ENCODE data around the gene RNASE4. TPM values are rescaled to one million over a fixed set of nuclear protein-coding genes. Genes with fewer than 3 reads are reported as not detected.

RNASE4 gene
- total RNA-seq, 1 donor from 2014 or later: 5.7 TPM

DNA sequence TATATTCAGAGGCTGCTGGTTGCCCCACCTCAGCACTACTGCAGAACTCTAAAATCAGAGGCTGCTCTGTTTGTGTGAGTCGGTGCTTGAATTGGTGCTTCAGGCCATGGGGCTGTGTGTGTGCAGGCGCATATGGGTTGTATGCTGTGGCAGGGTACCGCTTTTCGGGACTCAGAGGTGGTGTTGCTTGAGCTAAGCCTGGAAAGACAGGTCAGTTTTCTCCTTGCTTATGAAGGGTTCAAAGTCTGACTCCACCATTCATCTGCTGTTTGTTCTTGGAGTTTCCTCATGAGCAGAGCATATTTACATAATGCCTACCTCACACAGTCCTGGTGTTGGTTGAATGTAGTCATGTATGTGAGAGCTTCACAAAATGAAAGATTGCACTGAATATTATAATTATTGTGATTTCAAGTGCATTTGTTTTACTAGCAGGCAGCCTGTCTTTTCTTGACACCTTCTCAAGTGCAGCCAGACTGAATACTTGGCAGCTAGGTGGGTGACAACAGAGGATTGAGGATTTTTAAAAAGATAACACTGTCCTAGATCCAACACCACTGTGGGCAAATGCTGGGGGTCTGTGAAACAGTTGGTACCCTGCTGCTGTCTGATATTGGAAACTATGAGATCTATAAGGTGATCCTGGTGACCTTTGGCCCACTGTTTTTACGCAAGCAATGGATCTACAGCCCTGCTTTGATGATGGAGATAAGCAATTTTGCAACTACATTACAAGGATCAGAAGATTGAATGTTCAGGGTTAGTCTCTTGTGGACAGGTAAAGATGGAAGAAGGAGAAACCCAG is 3.2 kb downstream of the RNASE4 start:
- H3K27me3 Mint-ChIP-seq: no peaks in the 10 kb centered on the region
- H3K4me3 Mint-ChIP-seq (ENCODE audit: low read depth): peak overlapping the region; percentile 58
- peaks cover 35% of the 10 kb centered on the region for H3K4me1 Mint-ChIP-seq (ENCODE audit: low read depth)
- no peaks in the 10 kb centered on the region for H3K9me3 Mint-ChIP-seq (ENCODE audit: low read depth)
- H3K27ac Mint-ChIP-seq: peak overlapping the region; percentile 81
- TF ChIP-seq, protein P1, sequence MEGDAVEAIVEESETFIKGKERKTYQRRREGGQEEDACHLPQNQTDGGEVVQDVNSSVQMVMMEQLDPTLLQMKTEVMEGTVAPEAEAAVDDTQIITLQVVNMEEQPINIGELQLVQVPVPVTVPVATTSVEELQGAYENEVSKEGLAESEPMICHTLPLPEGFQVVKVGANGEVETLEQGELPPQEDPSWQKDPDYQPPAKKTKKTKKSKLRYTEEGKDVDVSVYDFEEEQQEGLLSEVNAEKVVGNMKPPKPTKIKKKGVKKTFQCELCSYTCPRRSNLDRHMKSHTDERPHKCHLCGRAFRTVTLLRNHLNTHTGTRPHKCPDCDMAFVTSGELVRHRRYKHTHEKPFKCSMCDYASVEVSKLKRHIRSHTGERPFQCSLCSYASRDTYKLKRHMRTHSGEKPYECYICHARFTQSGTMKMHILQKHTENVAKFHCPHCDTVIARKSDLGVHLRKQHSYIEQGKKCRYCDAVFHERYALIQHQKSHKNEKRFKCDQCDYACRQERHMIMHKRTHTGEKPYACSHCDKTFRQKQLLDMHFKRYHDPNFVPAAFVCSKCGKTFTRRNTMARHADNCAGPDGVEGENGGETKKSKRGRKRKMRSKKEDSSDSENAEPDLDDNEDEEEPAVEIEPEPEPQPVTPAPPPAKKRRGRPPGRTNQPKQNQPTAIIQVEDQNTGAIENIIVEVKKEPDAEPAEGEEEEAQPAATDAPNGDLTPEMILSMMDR (IDR thresholded peaks at IDR 0.05; ENCODE audit: unreplicated experiment): no peak
- H3K36me3 Mint-ChIP-seq (ENCODE audit: insufficient read depth): no peaks in the 10 kb centered on the region
- DNase-seq (ENCODE audit: low spot score, unreplicated experiment): no peak

DNA sequence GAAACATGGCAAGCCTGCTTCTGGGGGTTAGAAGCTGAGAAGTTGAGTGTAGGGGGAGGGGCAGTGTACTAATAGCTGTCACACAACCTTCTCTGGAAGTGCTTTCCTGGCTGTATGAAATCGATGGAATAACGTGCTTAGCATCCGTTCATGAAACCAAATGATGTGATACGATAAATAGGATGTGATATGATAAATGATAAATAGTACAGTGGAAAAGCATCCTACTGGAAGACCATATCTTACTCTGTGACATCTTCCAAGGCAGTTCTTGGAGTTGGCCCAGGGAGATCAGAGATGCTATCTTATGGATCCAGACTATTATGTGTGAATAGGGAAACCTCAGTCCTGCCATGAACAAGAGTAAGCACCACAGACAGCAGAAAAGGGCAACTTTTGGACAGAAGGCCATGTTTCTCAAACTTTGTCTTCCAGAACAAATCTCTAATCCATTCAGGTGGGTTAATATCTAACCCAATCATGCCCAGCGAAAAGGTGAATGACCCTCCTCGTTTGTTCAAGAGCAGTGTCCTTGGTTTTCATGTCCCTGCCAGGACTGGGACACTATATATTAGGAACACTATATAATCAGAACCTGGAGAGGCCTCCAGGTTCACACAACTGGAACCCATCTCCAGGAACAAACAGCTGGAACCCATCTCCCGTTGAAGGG is 3.9 kb downstream of the RNASE4 start, which contains the start of gene ANG:
ANG (plus strand) TSS at position 598 of the 673 bp plus-strand sequence. CDS start 4,801 bp downstream, outside the sequence.
- Mint-ChIP-seq H3K9me3 (ENCODE audit: low read depth) (no peaks in the 10 kb centered on the region), H3K4me3 (ENCODE audit: low read depth) (no peak within 1 kb of the TSS), H3K27ac (peak within 1 kb of the TSS; percentile 81), H3K27me3 (no peaks in the 10 kb centered on the region), H3K36me3 (ENCODE audit: insufficient read depth) (no peaks in the 10 kb centered on the region), H3K4me1 (ENCODE audit: low read depth) (peaks cover 35% of the 10 kb centered on the region)
- TF ChIP-seq, protein P1 (IDR thresholded peaks at IDR 0.05; ENCODE audit: unreplicated experiment): no peak
- DNase-seq (ENCODE audit: low spot score, unreplicated experiment): no peak

DNA sequence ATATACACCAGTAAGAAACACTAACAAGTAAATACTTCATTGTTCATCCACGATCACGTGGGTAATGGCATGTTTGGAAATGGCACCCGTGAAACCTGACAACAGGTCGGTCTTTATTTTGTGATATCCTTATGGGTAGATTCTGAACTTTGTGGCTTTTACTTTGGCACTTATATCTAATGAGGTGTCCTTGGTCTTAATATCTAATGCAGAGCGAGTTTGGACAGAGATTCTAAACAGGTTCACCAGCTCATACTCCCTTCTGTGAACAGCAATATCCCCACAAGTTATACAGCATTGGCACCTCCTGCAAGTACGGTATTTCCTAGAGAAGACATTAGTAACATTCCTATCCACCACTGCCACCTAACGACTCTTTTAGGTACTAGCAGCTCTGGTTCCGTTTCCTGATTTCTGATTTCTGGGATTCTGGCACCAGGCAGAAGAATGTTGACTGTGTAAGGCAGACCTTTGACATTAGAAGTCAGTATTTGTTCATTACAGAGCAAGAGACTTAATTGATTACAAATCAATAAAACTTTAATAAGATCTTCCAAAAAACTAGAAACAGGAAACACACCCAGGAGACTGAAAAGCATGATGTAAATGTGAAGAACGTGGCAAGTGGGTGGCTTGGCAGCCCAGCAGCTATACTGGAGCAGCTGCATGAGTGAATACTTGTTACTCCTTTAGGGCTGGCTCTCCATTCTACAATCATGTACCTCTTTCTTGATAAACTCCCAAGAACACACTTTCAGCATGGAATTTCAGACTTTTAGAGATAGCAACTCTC is 6.7 kb downstream of the RNASE4 start:
- H3K9me3 Mint-ChIP-seq (ENCODE audit: low read depth): no peaks in the 10 kb centered on the region
- peak overlapping the region; percentile 82 for H3K27ac Mint-ChIP-seq
- no peaks in the 10 kb centered on the region for H3K36me3 Mint-ChIP-seq (ENCODE audit: insufficient read depth)
- peaks cover 29% of the 10 kb centered on the region for H3K4me1 Mint-ChIP-seq (ENCODE audit: low read depth)
- DNase-seq (ENCODE audit: low spot score, unreplicated experiment): peak; percentile 22
- TF ChIP-seq, protein P1 (IDR thresholded peaks at IDR 0.05; ENCODE audit: unreplicated experiment): peak; percentile 77
- no peaks in the 10 kb centered on the region for H3K27me3 Mint-ChIP-seq
- H3K4me3 Mint-ChIP-seq (ENCODE audit: low read depth): peak overlapping the region; percentile 9

DNA sequence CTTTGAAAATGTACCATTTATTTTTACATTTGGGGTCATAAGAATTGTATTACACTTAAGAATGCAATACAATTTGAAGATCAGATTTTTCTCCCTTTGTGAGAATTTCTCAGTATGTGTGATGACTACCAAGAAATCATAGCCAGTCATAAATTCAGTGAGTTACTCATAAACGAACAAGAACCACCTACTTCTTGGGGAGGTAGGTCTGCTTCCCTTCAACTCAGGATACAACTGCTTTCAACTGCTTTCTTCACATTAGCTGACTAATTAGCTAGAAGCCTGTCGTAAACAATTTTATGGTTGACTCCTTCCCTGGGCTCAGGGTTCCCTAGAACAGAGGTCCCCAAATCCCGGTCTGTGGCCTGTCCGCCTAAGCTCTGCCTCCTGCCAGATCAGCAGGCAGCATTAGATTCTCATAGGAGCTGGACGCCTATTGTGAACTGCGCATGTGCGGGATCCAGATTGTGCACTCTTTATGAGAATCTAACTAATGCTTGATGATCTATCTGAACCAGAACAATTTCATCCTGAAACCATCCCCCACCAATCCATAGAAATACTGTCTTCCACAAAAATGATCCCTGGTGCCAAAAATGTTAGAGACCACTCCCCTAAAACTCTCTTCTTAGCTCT is 7.9 kb downstream of the RNASE4 start:
- H3K4me3 Mint-ChIP-seq (ENCODE audit: low read depth): no peak overlapping the region
- H3K27me3 Mint-ChIP-seq: no peaks in the 10 kb centered on the region
- no peak for DNase-seq (ENCODE audit: low spot score, unreplicated experiment)
- H3K9me3 Mint-ChIP-seq (ENCODE audit: low read depth): no peaks in the 10 kb centered on the region
- peaks cover 17% of the 10 kb centered on the region for H3K4me1 Mint-ChIP-seq (ENCODE audit: low read depth)
- TF ChIP-seq, protein P1 (IDR thresholded peaks at IDR 0.05; ENCODE audit: unreplicated experiment): no peak
- H3K36me3 Mint-ChIP-seq (ENCODE audit: insufficient read depth): no peaks in the 10 kb centered on the region
- H3K27ac Mint-ChIP-seq: no peak overlapping the region

Data from progenitor cell of endocrine pancreas (in vitro differentiated cells).